GM12801 (cell line): ENCODE data around the gene KAT5.

Source experiments
- CTCF ChIP-seq: IDR thresholded peaks from one replicate; pipeline ENCODE4 v1.5.1; 2011; ENCODE audit warnings: control low read depth; ENCODE audit not compliant: insufficient read length; ENCODE audit errors: extremely low read depth

KAT5 gene

GRCh38 chr11:65767406-65767805 is 55.4 kb downstream of the KAT5 start:
- no peak for TF ChIP-seq CTCF
